ENCODE results near the gene GATD1. TPM values are rescaled to one million over a fixed set of nuclear protein-coding genes. Genes with fewer than 3 reads are reported as not detected.

GATD1 gene
- total and polyA plus RNA-seq, 2 donors (not counting 1 experiment from before 2014, with no cell fraction given), result 62.4 to 70.0 TPM

DNA sequence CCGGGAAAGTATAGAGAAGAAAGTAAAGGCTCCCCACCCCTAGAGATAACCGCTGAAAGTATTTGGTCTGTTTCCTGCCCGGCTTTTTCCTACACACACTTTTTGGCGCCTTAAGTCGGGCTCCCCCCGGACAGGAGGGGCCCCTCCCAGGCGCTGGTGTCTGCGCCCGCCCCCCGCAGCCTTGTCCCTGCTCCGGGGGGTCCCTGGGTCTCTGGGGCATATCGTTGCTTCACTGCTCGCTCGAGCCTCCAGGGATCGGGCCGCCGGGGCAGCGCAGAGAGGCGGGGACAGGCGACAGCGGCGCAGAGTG is 49.5 kb upstream of the GATD1 start:
- Histone ChIP-seq H3K9me3 (ENCODE audit: control extremely low read depth in 1 of 3, control insufficient read depth in 2 of 3, insufficient read depth in 1 of 3, low read length in 2 of 3) (peaks cover 0 to 15% (median 0%) of the 10 kb centered on the region in 3 donors), H2AFZ (ENCODE audit: insufficient read depth, low read depth, low read length, poor library complexity, severe bottlenecking) (peak overlapping the region; percentile 71), H3K36me3 (replicated peaks in 1 of 2; ENCODE audit: control extremely low read depth in 1 of 2, control insufficient read depth in 1 of 2, extremely low read depth in 1 of 2, insufficient read depth in 2 of 2, low read length in 1 of 2) (peaks cover 0 to 15% of the 10 kb centered on the region in 2 experiments), H3K4me1 (ENCODE audit: control insufficient read depth in 2 of 2, insufficient read depth in 2 of 2, low read length in 2 of 2) (peaks cover 53 to 55% of the 10 kb centered on the region in 2 donors), H4K20me1 (ENCODE audit: control insufficient read depth, insufficient read depth, low read length, poor library complexity, severe bottlenecking) (peaks cover 79% of the 10 kb centered on the region), H3K4me3 (ENCODE audit: control extremely low read depth in 1 of 5, extremely low read depth in 1 of 5, insufficient read depth in 1 of 5, low read depth in 2 of 5, low read length in 4 of 5) (peak overlapping the region in 4 of 5 experiments; percentile 39 to 61 (median 52)), H3K79me2 (ENCODE audit: control insufficient read depth, insufficient read depth, low read length) (peaks cover 1% of the 10 kb centered on the region), H3K27me3 (replicated peaks in 1 of 4; ENCODE audit: control extremely low read depth in 1 of 4, control insufficient read depth in 3 of 4, insufficient read depth in 4 of 4, low read length in 3 of 4) (peaks cover 0 to 44% (median 17%) of the 10 kb centered on the region in 4 experiments), H3K4me2 (replicated peaks; ENCODE audit: low read depth, low read length, poor library complexity, severe bottlenecking) (peak overlapping the region; percentile 99), H3K9ac (ENCODE audit: low read length) (peak overlapping the region; percentile 66), H3K27ac (ENCODE audit: low read length in 2 of 2) (peak overlapping the region in 1 of 2 donors; percentile 15)
- WGBS (ENCODE audit: insufficient coverage), result under 1% methylated on average over 20 of the region's 22 CpGs
- intact Hi-C loops (cut with micrococcal nuclease), result no loop called here
- H3K9me3 Mint-ChIP-seq (ENCODE audit: insufficient read depth), result no peaks in the 10 kb centered on the region
- H3K4me1 Mint-ChIP-seq, result peaks cover 46% of the 10 kb centered on the region
- peak; percentile 5 for ATAC-seq (ENCODE audit: low read depth)
- TF ChIP-seq, protein P1, sequence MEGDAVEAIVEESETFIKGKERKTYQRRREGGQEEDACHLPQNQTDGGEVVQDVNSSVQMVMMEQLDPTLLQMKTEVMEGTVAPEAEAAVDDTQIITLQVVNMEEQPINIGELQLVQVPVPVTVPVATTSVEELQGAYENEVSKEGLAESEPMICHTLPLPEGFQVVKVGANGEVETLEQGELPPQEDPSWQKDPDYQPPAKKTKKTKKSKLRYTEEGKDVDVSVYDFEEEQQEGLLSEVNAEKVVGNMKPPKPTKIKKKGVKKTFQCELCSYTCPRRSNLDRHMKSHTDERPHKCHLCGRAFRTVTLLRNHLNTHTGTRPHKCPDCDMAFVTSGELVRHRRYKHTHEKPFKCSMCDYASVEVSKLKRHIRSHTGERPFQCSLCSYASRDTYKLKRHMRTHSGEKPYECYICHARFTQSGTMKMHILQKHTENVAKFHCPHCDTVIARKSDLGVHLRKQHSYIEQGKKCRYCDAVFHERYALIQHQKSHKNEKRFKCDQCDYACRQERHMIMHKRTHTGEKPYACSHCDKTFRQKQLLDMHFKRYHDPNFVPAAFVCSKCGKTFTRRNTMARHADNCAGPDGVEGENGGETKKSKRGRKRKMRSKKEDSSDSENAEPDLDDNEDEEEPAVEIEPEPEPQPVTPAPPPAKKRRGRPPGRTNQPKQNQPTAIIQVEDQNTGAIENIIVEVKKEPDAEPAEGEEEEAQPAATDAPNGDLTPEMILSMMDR (IDR thresholded peaks at IDR 0.05), result no peak
- TF ChIP-seq EZH2 (IDR thresholded peaks at IDR 0.05; ENCODE audit: borderline replicate concordance, insufficient read depth, low read depth, low read length, poor library complexity, severe bottlenecking), result no peak
- CTCF ChIA-PET, result no interaction called here
- DNase-seq, result no peak
- H3K4me3 Mint-ChIP-seq, result peak overlapping the region; percentile 77
- H3K27me3 Mint-ChIP-seq, result peaks cover 7% of the 10 kb centered on the region
- POLR2A ChIA-PET, result interaction anchor here (6.4 kb wide), 1 partner anchor 7 kb away, joined by 57 read pairs; the partner anchor contains the start of gene PNPLA2
- H3K27ac Mint-ChIP-seq, result no peak overlapping the region

- Histone ChIP-seq H3K4me1 (ENCODE audit: control insufficient read depth in 2 of 2, insufficient read depth in 2 of 2, low read length in 2 of 2) (peaks cover 49 to 52% of the 10 kb centered on the region in 2 donors), H4K20me1 (ENCODE audit: control insufficient read depth, insufficient read depth, low read length, poor library complexity, severe bottlenecking) (peaks cover 79% of the 10 kb centered on the region), H3K27ac (ENCODE audit: low read length in 2 of 2) (no peak overlapping the region), H3K9ac (ENCODE audit: low read length) (no peak overlapping the region), H3K27me3 (replicated peaks in 1 of 4; ENCODE audit: control extremely low read depth in 1 of 4, control insufficient read depth in 3 of 4, insufficient read depth in 4 of 4, low read length in 3 of 4) (peaks cover 0 to 38% (median 15%) of the 10 kb centered on the region in 4 experiments), H3K4me3 (ENCODE audit: control extremely low read depth in 1 of 5, extremely low read depth in 1 of 5, insufficient read depth in 1 of 5, low read depth in 2 of 5, low read length in 4 of 5) (no peak overlapping the region), H3K9me3 (ENCODE audit: control extremely low read depth in 1 of 3, control insufficient read depth in 2 of 3, insufficient read depth in 1 of 3, low read length in 2 of 3) (peaks cover 0 to 15% (median 0%) of the 10 kb centered on the region in 3 donors), H2AFZ (ENCODE audit: insufficient read depth, low read depth, low read length, poor library complexity, severe bottlenecking) (no peak overlapping the region), H3K79me2 (ENCODE audit: control insufficient read depth, insufficient read depth, low read length) (peaks cover 7% of the 10 kb centered on the region), H3K4me2 (replicated peaks; ENCODE audit: low read depth, low read length, poor library complexity, severe bottlenecking) (peak overlapping the region; percentile 99), H3K36me3 (replicated peaks in 1 of 2; ENCODE audit: control extremely low read depth in 1 of 2, control insufficient read depth in 1 of 2, extremely low read depth in 1 of 2, insufficient read depth in 2 of 2, low read length in 1 of 2) (peaks cover 0 to 21% of the 10 kb centered on the region in 2 experiments)
- H3K27me3 Mint-ChIP-seq, result peaks cover 7% of the 10 kb centered on the region
- peak overlapping the region; percentile 77 for H3K4me3 Mint-ChIP-seq
- DNase-seq (no peak), ATAC-seq (ENCODE audit: low read depth) (no peak)
- intact Hi-C loops (cut with micrococcal nuclease), result no loop called here
- TF ChIP-seq, protein P1 (IDR thresholded peaks at IDR 0.05), result no peak
- no peak for TF ChIP-seq EZH2 (IDR thresholded peaks at IDR 0.05; ENCODE audit: borderline replicate concordance, insufficient read depth, low read depth, low read length, poor library complexity, severe bottlenecking)
- 90% methylated on average over 4 of the region's 9 CpGs for WGBS (ENCODE audit: insufficient coverage)
- H3K4me1 Mint-ChIP-seq, result peaks cover 46% of the 10 kb centered on the region
- H3K27ac Mint-ChIP-seq, result peak overlapping the region; percentile 15
- ChIA-PET POLR2A (no interaction called here), CTCF (no interaction called here)
- H3K9me3 Mint-ChIP-seq (ENCODE audit: insufficient read depth), result no peaks in the 10 kb centered on the region
These were observed 48.9 kb upstream of the GATD1 start for GRCh38 chr11:826227-826621.
